ENCODE data around the gene SPRR4.

GRCh38 chr1:152959801-152960451, 10.5 kb upstream of the SPRR4 start:
- no peak for TF ChIP-seq EZH2 (IDR thresholded peaks at IDR 0.05; ENCODE audit: low read length)
- TF ChIP-seq, protein P1, sequence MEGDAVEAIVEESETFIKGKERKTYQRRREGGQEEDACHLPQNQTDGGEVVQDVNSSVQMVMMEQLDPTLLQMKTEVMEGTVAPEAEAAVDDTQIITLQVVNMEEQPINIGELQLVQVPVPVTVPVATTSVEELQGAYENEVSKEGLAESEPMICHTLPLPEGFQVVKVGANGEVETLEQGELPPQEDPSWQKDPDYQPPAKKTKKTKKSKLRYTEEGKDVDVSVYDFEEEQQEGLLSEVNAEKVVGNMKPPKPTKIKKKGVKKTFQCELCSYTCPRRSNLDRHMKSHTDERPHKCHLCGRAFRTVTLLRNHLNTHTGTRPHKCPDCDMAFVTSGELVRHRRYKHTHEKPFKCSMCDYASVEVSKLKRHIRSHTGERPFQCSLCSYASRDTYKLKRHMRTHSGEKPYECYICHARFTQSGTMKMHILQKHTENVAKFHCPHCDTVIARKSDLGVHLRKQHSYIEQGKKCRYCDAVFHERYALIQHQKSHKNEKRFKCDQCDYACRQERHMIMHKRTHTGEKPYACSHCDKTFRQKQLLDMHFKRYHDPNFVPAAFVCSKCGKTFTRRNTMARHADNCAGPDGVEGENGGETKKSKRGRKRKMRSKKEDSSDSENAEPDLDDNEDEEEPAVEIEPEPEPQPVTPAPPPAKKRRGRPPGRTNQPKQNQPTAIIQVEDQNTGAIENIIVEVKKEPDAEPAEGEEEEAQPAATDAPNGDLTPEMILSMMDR (optimal IDR thresholded peaks at IDR 0.05 in 1 of 3, IDR thresholded peaks at IDR 0.05 in 1 of 3, conservative IDR thresholded peaks at IDR 0.05 in 1 of 3; ENCODE audit: extremely low read depth in 1 of 3, insufficient read depth in 2 of 3, low read length in 3 of 3): no peak
